GM18909 (cell line): ENCODE data around the gene PLA2G4F.

Experiments used
- ATAC-seq: cut with Tn5 transposase; IDR thresholded peaks from one replicate; pipeline ENCODE4 v1.9.1; 2021; ENCODE audit warnings: mild to moderate bottlenecking; ENCODE audit not compliant: unreplicated experiment, poor library complexity

PLA2G4F gene

GRCh38 chr15:42156243-42156922 is at the start of gene PLA2G4F:
TSS of gene PLA2G4F (minus strand) at chr15:42156636. CDS start at chr15:42156549, 87 bp downstream.
- no peak for ATAC-seq

GRCh38 chr15:42203891-42204290 is 47.5 kb upstream of the PLA2G4F start:
- ATAC-seq = no peak

GRCh38 chr15:42202653-42203052 is 46.2 kb upstream of the PLA2G4F start:
- no peak for ATAC-seq

- no peak for ATAC-seq
Measured at GRCh38 chr15:42201801-42202200, 45.4 kb upstream of the PLA2G4F start.

- no peak for ATAC-seq
Measured at GRCh38 chr15:42199126-42199525, 42.7 kb upstream of the PLA2G4F start.

GRCh38 chr15:42198516-42198915 is 42.1 kb upstream of the PLA2G4F start:
- no peak for ATAC-seq

- ATAC-seq = no peak
Measured at GRCh38 chr15:42194513-42194912, 38.1 kb upstream of the PLA2G4F start.

GRCh38 chr15:42193383-42193782 is 36.9 kb upstream of the PLA2G4F start:
- ATAC-seq = no peak

GRCh38 chr15:42191610-42192346 is 35.3 kb upstream of the PLA2G4F start:
- ATAC-seq = no peak

- no peak for ATAC-seq
Measured at GRCh38 chr15:42190370-42190769, 33.9 kb upstream of the PLA2G4F start.

GRCh38 chr15:42185801-42186200 is 29.4 kb upstream of the PLA2G4F start:
- ATAC-seq = no peak

- ATAC-seq = no peak
Measured at GRCh38 chr15:42184736-42185135, 28.3 kb upstream of the PLA2G4F start.

GRCh38 chr15:42184296-42184695 is 27.9 kb upstream of the PLA2G4F start:
- no peak for ATAC-seq

- ATAC-seq = no peak
Measured at GRCh38 chr15:42182961-42183360, 26.5 kb upstream of the PLA2G4F start.

- ATAC-seq = no peak
Measured at GRCh38 chr15:42182328-42182886, 26.0 kb upstream of the PLA2G4F start.

- ATAC-seq = no peak
Measured at GRCh38 chr15:42178056-42178455, 21.6 kb upstream of the PLA2G4F start.

GRCh38 chr15:42175671-42176070 is 19.2 kb upstream of the PLA2G4F start:
- no peak for ATAC-seq

GRCh38 chr15:42172475-42172874 is 16.0 kb upstream of the PLA2G4F start:
- no peak for ATAC-seq

GRCh38 chr15:42171795-42172194 is 15.4 kb upstream of the PLA2G4F start:
- ATAC-seq = no peak

GRCh38 chr15:42171122-42171521 is 14.7 kb upstream of the PLA2G4F start:
- no peak for ATAC-seq

GRCh38 chr15:42166225-42166940 is 9.9 kb upstream of the PLA2G4F start:
- ATAC-seq = no peak
